SK-N-MC (cell line): ENCODE measurements around the gene SKIC2.
"Not testable (repeated sequence)": the region's sequence is repeated elsewhere in the genome, so short reads cannot be mapped to it uniquely, and the experiment has no call there.

Experiments used
- EZH2 ChIP-seq: fragments of 200-600 bp; sonication (generic); IDR thresholded peaks from one replicate; pipeline ENCODE4 v1.6.1; 2017; ENCODE audit warnings: antibody characterized with exemption
- FOXP2 ChIP-seq: optimal IDR thresholded peaks from 2 replicates; pipeline ENCODE3; 2011; ENCODE audit warnings: mild to moderate bottlenecking, moderate library complexity; ENCODE audit not compliant: insufficient read depth; ENCODE audit errors: extremely low read length, control extremely low read depth
- POLR2AphosphoS5 ChIP-seq: IDR thresholded peaks from 2 replicates; pipeline ENCODE4 v1.6.1; 2012; ENCODE audit warnings: mild to moderate bottlenecking, low read depth, low read length, borderline replicate concordance

DNA sequence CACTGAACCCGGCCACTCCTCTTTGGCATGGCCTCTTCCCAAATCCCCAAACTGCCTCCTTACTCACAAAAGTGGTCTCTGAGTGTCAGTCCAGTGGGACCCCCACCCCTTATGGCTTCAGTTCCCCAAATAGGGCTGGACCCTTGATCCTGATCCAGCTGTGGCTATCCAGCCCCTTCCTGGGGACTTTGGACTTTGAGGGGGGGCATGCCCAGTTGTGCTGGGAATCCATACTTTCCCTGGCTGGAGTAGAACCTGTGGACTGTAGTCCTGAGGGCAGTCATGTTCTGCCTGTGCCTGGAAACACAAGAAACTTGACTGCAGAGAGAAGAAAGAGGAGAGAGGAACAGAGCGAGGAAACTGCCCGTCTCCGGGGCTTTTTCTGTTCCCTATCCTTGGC lies 45.4 kb downstream of the SKIC2 start:
- not testable (repeated sequence) for TF ChIP-seq POLR2AphosphoS5, EZH2, FOXP2
